ENCODE data around the gene PIK3AP1.
A peak's percentile ranks its signal among the peaks of the same experiment; 100 is the strongest.

Gene PIK3AP1, protein sequence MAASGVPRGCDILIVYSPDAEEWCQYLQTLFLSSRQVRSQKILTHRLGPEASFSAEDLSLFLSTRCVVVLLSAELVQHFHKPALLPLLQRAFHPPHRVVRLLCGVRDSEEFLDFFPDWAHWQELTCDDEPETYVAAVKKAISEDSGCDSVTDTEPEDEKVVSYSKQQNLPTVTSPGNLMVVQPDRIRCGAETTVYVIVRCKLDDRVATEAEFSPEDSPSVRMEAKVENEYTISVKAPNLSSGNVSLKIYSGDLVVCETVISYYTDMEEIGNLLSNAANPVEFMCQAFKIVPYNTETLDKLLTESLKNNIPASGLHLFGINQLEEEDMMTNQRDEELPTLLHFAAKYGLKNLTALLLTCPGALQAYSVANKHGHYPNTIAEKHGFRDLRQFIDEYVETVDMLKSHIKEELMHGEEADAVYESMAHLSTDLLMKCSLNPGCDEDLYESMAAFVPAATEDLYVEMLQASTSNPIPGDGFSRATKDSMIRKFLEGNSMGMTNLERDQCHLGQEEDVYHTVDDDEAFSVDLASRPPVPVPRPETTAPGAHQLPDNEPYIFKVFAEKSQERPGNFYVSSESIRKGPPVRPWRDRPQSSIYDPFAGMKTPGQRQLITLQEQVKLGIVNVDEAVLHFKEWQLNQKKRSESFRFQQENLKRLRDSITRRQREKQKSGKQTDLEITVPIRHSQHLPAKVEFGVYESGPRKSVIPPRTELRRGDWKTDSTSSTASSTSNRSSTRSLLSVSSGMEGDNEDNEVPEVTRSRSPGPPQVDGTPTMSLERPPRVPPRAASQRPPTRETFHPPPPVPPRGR
- long read RNA-seq, full-length matches to known transcripts, result 3 of 33 reads
- long read RNA-seq, partial matches to known transcripts, result 9 of 33 reads
- long read RNA-seq, other reads (novel, unspliced or antisense), result 21 of 33 reads

DNA sequence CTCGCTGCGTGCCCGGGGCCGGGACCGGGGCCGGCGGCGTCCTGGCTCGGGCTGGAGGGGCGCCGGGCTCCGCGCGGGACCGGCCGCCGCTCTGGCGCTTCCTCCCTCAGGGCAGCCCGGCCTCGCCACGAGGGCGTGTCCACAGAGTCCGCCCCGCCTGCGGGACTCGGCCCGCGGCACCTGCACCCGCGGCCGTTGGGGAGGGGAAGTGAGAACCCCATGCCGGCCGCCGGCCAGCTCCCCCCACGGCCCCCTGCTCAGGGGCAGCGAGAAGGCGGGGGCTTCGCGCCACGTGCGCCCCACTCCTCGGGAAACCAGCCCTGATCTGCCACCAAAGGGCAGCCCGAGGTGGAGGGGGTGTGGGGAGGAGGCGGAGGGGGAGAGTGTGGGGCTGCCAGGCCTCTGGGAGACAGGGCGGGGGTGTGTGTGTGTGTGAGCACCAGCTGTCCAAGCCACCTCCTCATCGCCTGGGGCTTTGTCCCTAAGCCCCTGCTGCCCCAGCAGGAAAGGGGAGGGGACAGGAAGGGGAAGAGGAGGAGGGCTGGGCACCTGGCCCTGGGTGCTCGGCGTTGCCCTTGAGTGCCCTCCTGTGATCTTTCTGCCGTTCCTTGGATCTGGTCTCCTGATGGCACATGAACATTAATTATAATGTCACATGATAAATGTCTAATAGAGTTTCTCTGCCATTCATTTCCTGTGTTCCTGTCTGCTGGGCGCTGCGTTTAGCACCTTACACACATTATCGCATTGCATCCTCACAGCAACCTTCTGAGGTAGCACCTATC, at the start of gene PIK3AP1:
PIK3AP1 (minus strand) TSS at position 93 of the 785 bp plus-strand sequence. CDS start 120 bp downstream, outside the sequence.
- H3K27me3 ChIP-seq (ENCODE audit: insufficient read depth, poor library complexity, severe bottlenecking), result no peaks in the 10 kb centered on the region
- TF ChIP-seq POLR2AphosphoS5 (IDR thresholded peaks at IDR 0.05; ENCODE audit: low read depth), result peak; percentile 52; the same call in 1 of the 2 replicates
- no peak for TF ChIP-seq GABPA (IDR thresholded peaks at IDR 0.05; ENCODE audit: low read depth)
- TF ChIP-seq SPI1 (IDR thresholded peaks at IDR 0.05; ENCODE audit: borderline replicate concordance, low read depth), result peak; percentile 82
- TF ChIP-seq, protein P1, sequence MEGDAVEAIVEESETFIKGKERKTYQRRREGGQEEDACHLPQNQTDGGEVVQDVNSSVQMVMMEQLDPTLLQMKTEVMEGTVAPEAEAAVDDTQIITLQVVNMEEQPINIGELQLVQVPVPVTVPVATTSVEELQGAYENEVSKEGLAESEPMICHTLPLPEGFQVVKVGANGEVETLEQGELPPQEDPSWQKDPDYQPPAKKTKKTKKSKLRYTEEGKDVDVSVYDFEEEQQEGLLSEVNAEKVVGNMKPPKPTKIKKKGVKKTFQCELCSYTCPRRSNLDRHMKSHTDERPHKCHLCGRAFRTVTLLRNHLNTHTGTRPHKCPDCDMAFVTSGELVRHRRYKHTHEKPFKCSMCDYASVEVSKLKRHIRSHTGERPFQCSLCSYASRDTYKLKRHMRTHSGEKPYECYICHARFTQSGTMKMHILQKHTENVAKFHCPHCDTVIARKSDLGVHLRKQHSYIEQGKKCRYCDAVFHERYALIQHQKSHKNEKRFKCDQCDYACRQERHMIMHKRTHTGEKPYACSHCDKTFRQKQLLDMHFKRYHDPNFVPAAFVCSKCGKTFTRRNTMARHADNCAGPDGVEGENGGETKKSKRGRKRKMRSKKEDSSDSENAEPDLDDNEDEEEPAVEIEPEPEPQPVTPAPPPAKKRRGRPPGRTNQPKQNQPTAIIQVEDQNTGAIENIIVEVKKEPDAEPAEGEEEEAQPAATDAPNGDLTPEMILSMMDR (IDR thresholded peaks at IDR 0.05; ENCODE audit: insufficient read depth, low read length), result no peak
- TF ChIP-seq, protein P2, sequence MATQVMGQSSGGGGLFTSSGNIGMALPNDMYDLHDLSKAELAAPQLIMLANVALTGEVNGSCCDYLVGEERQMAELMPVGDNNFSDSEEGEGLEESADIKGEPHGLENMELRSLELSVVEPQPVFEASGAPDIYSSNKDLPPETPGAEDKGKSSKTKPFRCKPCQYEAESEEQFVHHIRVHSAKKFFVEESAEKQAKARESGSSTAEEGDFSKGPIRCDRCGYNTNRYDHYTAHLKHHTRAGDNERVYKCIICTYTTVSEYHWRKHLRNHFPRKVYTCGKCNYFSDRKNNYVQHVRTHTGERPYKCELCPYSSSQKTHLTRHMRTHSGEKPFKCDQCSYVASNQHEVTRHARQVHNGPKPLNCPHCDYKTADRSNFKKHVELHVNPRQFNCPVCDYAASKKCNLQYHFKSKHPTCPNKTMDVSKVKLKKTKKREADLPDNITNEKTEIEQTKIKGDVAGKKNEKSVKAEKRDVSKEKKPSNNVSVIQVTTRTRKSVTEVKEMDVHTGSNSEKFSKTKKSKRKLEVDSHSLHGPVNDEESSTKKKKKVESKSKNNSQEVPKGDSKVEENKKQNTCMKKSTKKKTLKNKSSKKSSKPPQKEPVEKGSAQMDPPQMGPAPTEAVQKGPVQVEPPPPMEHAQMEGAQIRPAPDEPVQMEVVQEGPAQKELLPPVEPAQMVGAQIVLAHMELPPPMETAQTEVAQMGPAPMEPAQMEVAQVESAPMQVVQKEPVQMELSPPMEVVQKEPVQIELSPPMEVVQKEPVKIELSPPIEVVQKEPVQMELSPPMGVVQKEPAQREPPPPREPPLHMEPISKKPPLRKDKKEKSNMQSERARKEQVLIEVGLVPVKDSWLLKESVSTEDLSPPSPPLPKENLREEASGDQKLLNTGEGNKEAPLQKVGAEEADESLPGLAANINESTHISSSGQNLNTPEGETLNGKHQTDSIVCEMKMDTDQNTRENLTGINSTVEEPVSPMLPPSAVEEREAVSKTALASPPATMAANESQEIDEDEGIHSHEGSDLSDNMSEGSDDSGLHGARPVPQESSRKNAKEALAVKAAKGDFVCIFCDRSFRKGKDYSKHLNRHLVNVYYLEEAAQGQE (IDR thresholded peaks at IDR 0.05; ENCODE audit: insufficient replicate concordance, low read depth), result no peak
- DNase-seq (ENCODE audit: low read depth in 1 of 2, low spot score in 1 of 2), result peak; percentile 82 to 84
- peak within 1 kb of the TSS; percentile 95 for H3K27ac ChIP-seq (replicated peaks)
- H3K4me3 ChIP-seq (replicated peaks; ENCODE audit: insufficient read depth, low read length), result peak within 1 kb of the TSS; percentile 83

DNA sequence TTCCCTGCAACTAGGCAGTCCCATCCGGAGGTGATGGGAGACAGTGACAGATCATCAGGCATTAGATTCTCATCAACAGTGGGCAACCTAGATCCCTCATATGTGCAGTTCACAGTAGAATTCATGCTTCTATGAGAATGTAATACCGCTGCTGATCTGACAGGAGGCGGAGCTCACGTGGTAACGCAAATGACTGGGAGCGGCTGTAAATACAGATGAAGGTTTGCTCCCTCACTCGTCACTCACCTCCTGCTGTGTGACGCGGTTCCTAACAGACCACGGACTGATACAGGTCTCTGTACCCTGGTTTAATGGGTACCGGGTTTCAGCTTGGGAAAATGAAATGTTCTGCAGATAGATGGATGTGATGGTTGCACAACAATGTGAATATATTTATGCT, 47.8 kb upstream of the PIK3AP1 start:
- DNase-seq (ENCODE audit: low read depth in 1 of 2, low spot score in 1 of 2), result no peak
- Histone ChIP-seq H3K4me3 (replicated peaks; ENCODE audit: insufficient read depth, low read length) (no peak overlapping the region), H3K27ac (replicated peaks) (no peak overlapping the region), H3K27me3 (ENCODE audit: insufficient read depth, poor library complexity, severe bottlenecking) (no peaks in the 10 kb centered on the region)
- TF ChIP-seq SPI1 (IDR thresholded peaks at IDR 0.05; ENCODE audit: borderline replicate concordance, low read depth), result no peak
- TF ChIP-seq POLR2AphosphoS5 (IDR thresholded peaks at IDR 0.05; ENCODE audit: low read depth), result no peak
- TF ChIP-seq, protein P2 (IDR thresholded peaks at IDR 0.05; ENCODE audit: insufficient replicate concordance, low read depth), result no peak
- TF ChIP-seq, protein P1 (IDR thresholded peaks at IDR 0.05; ENCODE audit: insufficient read depth, low read length), result no peak

DNA sequence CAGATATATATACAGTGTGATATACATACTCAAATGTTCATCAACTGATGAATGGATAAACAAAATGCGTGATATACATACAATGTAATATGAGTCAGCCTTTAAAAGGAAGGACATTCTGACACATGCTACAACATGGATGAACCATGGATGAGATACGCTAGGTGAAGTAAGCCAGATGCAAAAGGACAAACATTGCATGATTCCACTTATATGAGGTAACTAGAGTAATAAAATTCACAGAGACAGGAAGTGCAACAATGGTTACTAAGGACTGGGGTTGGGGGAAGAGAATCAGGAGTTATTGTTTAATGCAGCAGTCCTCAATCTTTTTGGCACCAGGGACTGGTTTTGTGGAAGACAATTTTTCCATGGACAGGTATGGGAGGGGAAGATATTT, 47.3 kb upstream of the PIK3AP1 start:
- no peak for DNase-seq (ENCODE audit: low read depth in 1 of 2, low spot score in 1 of 2)
- H3K4me3 ChIP-seq (replicated peaks; ENCODE audit: insufficient read depth, low read length), result no peak overlapping the region
- no peaks in the 10 kb centered on the region for H3K27me3 ChIP-seq (ENCODE audit: insufficient read depth, poor library complexity, severe bottlenecking)
- H3K27ac ChIP-seq (replicated peaks), result no peak overlapping the region
- TF ChIP-seq, protein P2 (IDR thresholded peaks at IDR 0.05; ENCODE audit: insufficient replicate concordance, low read depth), result no peak
- TF ChIP-seq SPI1 (IDR thresholded peaks at IDR 0.05; ENCODE audit: borderline replicate concordance, low read depth) (no peak), GABPA (IDR thresholded peaks at IDR 0.05; ENCODE audit: low read depth) (no peak), POLR2AphosphoS5 (IDR thresholded peaks at IDR 0.05; ENCODE audit: low read depth) (no peak)
- TF ChIP-seq, protein P1 (IDR thresholded peaks at IDR 0.05; ENCODE audit: insufficient read depth, low read length), result no peak
